Brain microvascular endothelial cell (primary cell): Measurements from ENCODE around the gene SLC35F1.

Experiments used
- DNase-seq: peaks from one replicate; pipeline ENCODE4 v3.0.0-alpha.2; 2020
- H3K27ac ChIP-seq: fragments of 250-450 bp; sonication (Bioruptor Pico); 2 replicates; pipeline ENCODE4 v1.5.1; 2020; ENCODE audit warnings: mild to moderate bottlenecking, moderate library complexity
- H3K27me3 ChIP-seq: fragments of 250-450 bp; sonication (Bioruptor Pico); replicated peaks from 2 replicates; pipeline ENCODE4 v1.5.1; 2020; ENCODE audit warnings: mild to moderate bottlenecking
- H3K36me3 ChIP-seq: fragments of 250-450 bp; sonication (Bioruptor Pico); replicated peaks from 2 replicates; pipeline ENCODE4 v1.5.1; 2020; ENCODE audit warnings: mild to moderate bottlenecking
- H3K4me3 ChIP-seq: 2 replicates; pipeline ENCODE4 v1.5.1; 2011; ENCODE audit warnings: low read depth, mild to moderate bottlenecking, control low read depth, low read length, moderate library complexity
- CTCF ChIP-seq: IDR thresholded peaks from 2 replicates; pipeline ENCODE4 v1.5.1; 2011; ENCODE audit warnings: low read depth, mild to moderate bottlenecking, moderate library complexity, low read length, control low read depth, inconsistent platforms; ENCODE audit errors: missing control alignments
- in situ Hi-C: cut with HindIII; loops from 2 replicates; pipeline ENCODE4 v1.10.0; 2017; ENCODE audit warnings: low sequenced_read_pairs, low pct_ligation_motif_present

Gene SLC35F1

GRCh38 chr6:118102401-118102800 lies 195.3 kb downstream of the SLC35F1 start:
- H3K27me3 ChIP-seq = no peaks in the 10 kb centered on the region
- H3K27ac ChIP-seq = no peak overlapping the region
- DNase-seq = no peak
- H3K36me3 ChIP-seq = no peaks in the 10 kb centered on the region
- no peak for TF ChIP-seq CTCF
- no peak overlapping the region for H3K4me3 ChIP-seq
- in situ Hi-C loops = no loop called here

GRCh38 chr6:118103381-118104146 lies 196.5 kb downstream of the SLC35F1 start:
- no peak overlapping the region for H3K4me3 ChIP-seq
- no peak for TF ChIP-seq CTCF
- H3K27me3 ChIP-seq = no peaks in the 10 kb centered on the region
- in situ Hi-C loops = no loop called here
- DNase-seq = no peak
- H3K36me3 ChIP-seq = no peaks in the 10 kb centered on the region
- no peak overlapping the region for H3K27ac ChIP-seq

- Histone ChIP-seq H3K4me3 (no peak overlapping the region), H3K36me3 (no peaks in the 10 kb centered on the region), H3K27me3 (no peaks in the 10 kb centered on the region), H3K27ac (no peak overlapping the region)
- in situ Hi-C loops = no loop called here
- DNase-seq = no peak
- TF ChIP-seq CTCF = no peak
Observed at GRCh38 chr6:118122161-118122725, 215.2 kb downstream of the SLC35F1 start.

GRCh38 chr6:118122801-118123200 lies 215.7 kb downstream of the SLC35F1 start:
- no peak for DNase-seq
- no peaks in the 10 kb centered on the region for H3K36me3 ChIP-seq
- H3K4me3 ChIP-seq = no peak overlapping the region
- no peak for TF ChIP-seq CTCF
- H3K27me3 ChIP-seq = no peaks in the 10 kb centered on the region
- in situ Hi-C loops = no loop called here
- no peak overlapping the region for H3K27ac ChIP-seq

GRCh38 chr6:118123503-118124037 lies 216.5 kb downstream of the SLC35F1 start:
- H3K27ac ChIP-seq = no peak overlapping the region
- no peak for DNase-seq
- in situ Hi-C loops = no loop called here
- H3K36me3 ChIP-seq = no peaks in the 10 kb centered on the region
- H3K27me3 ChIP-seq = no peaks in the 10 kb centered on the region
- no peak for TF ChIP-seq CTCF
- no peak overlapping the region for H3K4me3 ChIP-seq
